ENCODE measurements around the gene SH2D3C. TPM values are rescaled to one million over a fixed set of nuclear protein-coding genes. Genes with fewer than 3 reads are reported as not detected.

SH2D3C gene
- total RNA-seq, 1 experiment from 2014 or later, result not detected

Other genes starting within 250 kb of the SH2D3C start
- gene STXBP1, start 166.4 kb downstream of the SH2D3C start, total RNA-seq (2014; rRNA removed; shearing (Covaris generic); ENCODE audit: low replicate concordance), result 3.1 and 3.6 TPM in 2 replicates
- gene CFAP157, start 71.7 kb downstream of the SH2D3C start, total RNA-seq (2014; rRNA removed; shearing (Covaris generic); ENCODE audit: low replicate concordance), result not detected in 2 replicates
- gene PTRH1, start 63.0 kb downstream of the SH2D3C start, total RNA-seq (2014; rRNA removed; shearing (Covaris generic); ENCODE audit: low replicate concordance), result 10.6 and 24.9 TPM in 2 replicates
- not detected in 2 replicates for gene TTC16, start 62.6 kb downstream of the SH2D3C start, total RNA-seq (2014; rRNA removed; shearing (Covaris generic); ENCODE audit: low replicate concordance)
- 10.7 and 12.7 TPM in 2 replicates for gene TOR2A, start 43.4 kb downstream of the SH2D3C start, total RNA-seq (2014; rRNA removed; shearing (Covaris generic); ENCODE audit: low replicate concordance)
- gene CDK9, start 7.4 kb upstream of the SH2D3C start, total RNA-seq (2014; rRNA removed; shearing (Covaris generic); ENCODE audit: low replicate concordance), result 23.9 and 30.7 TPM in 2 replicates
- gene FPGS, start 24.2 kb upstream of the SH2D3C start, total RNA-seq (2014; rRNA removed; shearing (Covaris generic); ENCODE audit: low replicate concordance), result 41.9 and 102 TPM in 2 replicates
- gene ENG, start 76.0 kb upstream of the SH2D3C start, total RNA-seq (2014; rRNA removed; shearing (Covaris generic); ENCODE audit: low replicate concordance), result not detected in 2 replicates
- gene AK1, start 99.0 kb upstream of the SH2D3C start, total RNA-seq (2014; rRNA removed; shearing (Covaris generic); ENCODE audit: low replicate concordance), result 1.0 and 32.6 TPM in 2 replicates
- 21.7 and 55.7 TPM in 2 replicates for gene ST6GALNAC6, start 120.9 kb upstream of the SH2D3C start, total RNA-seq (2014; rRNA removed; shearing (Covaris generic); ENCODE audit: low replicate concordance)
- gene ST6GALNAC4, start 138.4 kb upstream of the SH2D3C start, total RNA-seq (2014; rRNA removed; shearing (Covaris generic); ENCODE audit: low replicate concordance), result 23.5 and 41.6 TPM in 2 replicates
- gene PIP5KL1, start 152.1 kb upstream of the SH2D3C start, total RNA-seq (2014; rRNA removed; shearing (Covaris generic); ENCODE audit: low replicate concordance), result 2.7 and 3.1 TPM in 2 replicates
- gene DPM2, start 159.2 kb upstream of the SH2D3C start, total RNA-seq (2014; rRNA removed; shearing (Covaris generic); ENCODE audit: low replicate concordance), result 21.5 and 34.4 TPM in 2 replicates
- gene EEIG1, start 202.3 kb upstream of the SH2D3C start, total RNA-seq (2014; rRNA removed; shearing (Covaris generic); ENCODE audit: low replicate concordance), result 6.9 and 10.1 TPM in 2 replicates